Subcutaneous adipose tissue (tissue), 4 donors: ENCODE data around the gene ROR1. TPM values are rescaled to one million over a fixed set of nuclear protein-coding genes. Genes with fewer than 3 reads are reported as not detected.

Source experiments
- CTCF ChIP-seq: fragments of 450-650 bp; IDR thresholded peaks from one replicate; pipeline ENCODE4 v1.5.1; 2016; ENCODE audit warnings: low read depth, mild to moderate bottlenecking, control low read depth, antibody characterized with exemption, moderate library complexity
- total RNA-seq, 4 donors: library from RNA; depleted of rRNA; stranded (reverse); fragments of >200 nt; gene quantifications; one replicate each; pipeline ENCODE4 v1.1.0, GENCODE V29; 2016

ROR1 gene
- total RNA-seq, 4 donors from 2014 or later, result 5.8 to 10.2 (median 8.6) TPM

GRCh38 chr1:63937461-63938022 lies 163.7 kb downstream of the ROR1 start:
- TF ChIP-seq CTCF, result no peak

- no peak for TF ChIP-seq CTCF
These were observed 166.6 kb downstream of the ROR1 start for GRCh38 chr1:63940440-63940839.

GRCh38 chr1:63943393-63943792 lies 169.6 kb downstream of the ROR1 start:
- TF ChIP-seq CTCF, result no peak

GRCh38 chr1:63945943-63946342 lies 172.1 kb downstream of the ROR1 start:
- TF ChIP-seq CTCF, result no peak

- no peak for TF ChIP-seq CTCF
These were observed 173.2 kb downstream of the ROR1 start for GRCh38 chr1:63946866-63947491.

GRCh38 chr1:63947904-63948303 lies 174.1 kb downstream of the ROR1 start:
- no peak for TF ChIP-seq CTCF

- TF ChIP-seq CTCF, result no peak
These were observed 176.2 kb downstream of the ROR1 start for GRCh38 chr1:63950023-63950422.
